ENCODE data around the gene PDZD2.

The PDZD2 gene

GRCh38 chr5:31861601-31862000 is 222.7 kb downstream of the PDZD2 start:
- DNase-seq (ENCODE audit: low spot score) = no peak

GRCh38 chr5:31863991-31864411 is 225.1 kb downstream of the PDZD2 start:
- DNase-seq (ENCODE audit: low spot score) = no peak

- DNase-seq (ENCODE audit: low spot score) = no peak
Measured at GRCh38 chr5:31866166-31866565, 227.2 kb downstream of the PDZD2 start.

- no peak for DNase-seq (ENCODE audit: low spot score)
Measured at GRCh38 chr5:31867219-31867618, 228.3 kb downstream of the PDZD2 start.

GRCh38 chr5:31880449-31880848 is 241.5 kb downstream of the PDZD2 start:
- DNase-seq (ENCODE audit: low spot score) = no peak

- no peak for DNase-seq (ENCODE audit: low spot score)
Measured at GRCh38 chr5:31884896-31885295, 246.0 kb downstream of the PDZD2 start.

GRCh38 chr5:31886206-31886605 is 247.3 kb downstream of the PDZD2 start:
- DNase-seq (ENCODE audit: low spot score) = no peak

- DNase-seq (ENCODE audit: low spot score) = no peak
Measured at GRCh38 chr5:31887556-31887955, 248.6 kb downstream of the PDZD2 start.

- no peak for DNase-seq (ENCODE audit: low spot score)
Measured at GRCh38 chr5:31888564-31888963, 249.6 kb downstream of the PDZD2 start.

GRCh38 chr5:31889001-31889561 is 250.2 kb downstream of the PDZD2 start:
- no peak for DNase-seq (ENCODE audit: low spot score)

GRCh38 chr5:31890046-31890445 is 251.1 kb downstream of the PDZD2 start:
- DNase-seq (ENCODE audit: low spot score) = no peak

- peak; percentile 12 for DNase-seq (ENCODE audit: low spot score)
Measured at GRCh38 chr5:31894141-31894540, 255.2 kb downstream of the PDZD2 start.

GRCh38 chr5:31895199-31895820 is 256.4 kb downstream of the PDZD2 start:
- no peak for DNase-seq (ENCODE audit: low spot score)

- DNase-seq (ENCODE audit: low spot score) = no peak
Measured at GRCh38 chr5:31898036-31898632, 259.2 kb downstream of the PDZD2 start.

GRCh38 chr5:31900296-31900865 is 261.4 kb downstream of the PDZD2 start:
- DNase-seq (ENCODE audit: low spot score) = no peak

- DNase-seq (ENCODE audit: low spot score) = no peak
Measured at GRCh38 chr5:31901807-31902530, 263.0 kb downstream of the PDZD2 start.

- no peak for DNase-seq (ENCODE audit: low spot score)
Measured at GRCh38 chr5:31908396-31908795, 269.5 kb downstream of the PDZD2 start.

- no peak for DNase-seq (ENCODE audit: low spot score)
Measured at GRCh38 chr5:31909073-31909472, 270.1 kb downstream of the PDZD2 start.

- no peak for DNase-seq (ENCODE audit: low spot score)
Measured at GRCh38 chr5:31911291-31912265, 272.6 kb downstream of the PDZD2 start.

- DNase-seq (ENCODE audit: low spot score) = no peak
Measured at GRCh38 chr5:31913808-31914207, 274.9 kb downstream of the PDZD2 start.

- DNase-seq (ENCODE audit: low spot score) = no peak
Measured at GRCh38 chr5:31916327-31916726, 277.4 kb downstream of the PDZD2 start.

All from SK-N-DZ (cell line).